ENCODE results near the gene DDX11.
"Not testable (repeated sequence)": the region's sequence is repeated elsewhere in the genome, so short reads cannot be mapped to it uniquely, and the experiment has no call there.

The DDX11 gene

GRCh38 chr12:31125171-31125570, 51.5 kb downstream of the DDX11 start:
- DNase-seq, result not testable (repeated sequence)

- not testable (repeated sequence) for DNase-seq
Observed at GRCh38 chr12:31127209-31127848, 53.7 kb downstream of the DDX11 start.

GRCh38 chr12:31136581-31136980, 62.9 kb downstream of the DDX11 start:
- DNase-seq, result not testable (repeated sequence)

GRCh38 chr12:31144768-31145167, 71.1 kb downstream of the DDX11 start:
- DNase-seq, result not testable (repeated sequence)

- not testable (repeated sequence) for DNase-seq
Observed at GRCh38 chr12:31145296-31145695, 71.6 kb downstream of the DDX11 start.

- DNase-seq, result not testable (repeated sequence)
Observed at GRCh38 chr12:31147415-31147814, 73.8 kb downstream of the DDX11 start.

GRCh38 chr12:31150766-31151165, 77.1 kb downstream of the DDX11 start:
- DNase-seq, result not testable (repeated sequence)
